NT2/D1 (cell line): ENCODE results near the gene PCGF2.

Experiments used
- SUZ12 ChIP-seq: IDR thresholded peaks from 2 replicates; pipeline ENCODE4 v1.6.1; 2011; ENCODE audit not compliant: insufficient read length, insufficient read depth; ENCODE audit errors: extremely low read depth
- YY1 ChIP-seq: IDR thresholded peaks from 2 replicates; pipeline ENCODE4 v1.6.1; 2011; ENCODE audit not compliant: insufficient read length, insufficient read depth
- ZNF274 ChIP-seq: IDR thresholded peaks from 2 replicates; pipeline ENCODE4 v1.6.1; 2011; ENCODE audit warnings: mild to moderate bottlenecking, low read depth, low read length

GRCh38 chr17:38731526-38732294, 16.4 kb downstream of the PCGF2 start:
- no peak for TF ChIP-seq ZNF274
- TF ChIP-seq YY1: no peak
- TF ChIP-seq SUZ12: no peak
